Heart right ventricle (tissue), 16 donors: ENCODE data around the gene MIPEP. TPM values are rescaled to one million over a fixed set of nuclear protein-coding genes. Genes with fewer than 3 reads are reported as not detected.

Experiments used
- ATAC-seq, 8 donors: fragments of 200-7000 bp; cut with Tn5 transposase; one replicate each; pipeline ENCODE4 v1.9.1; 2020; ENCODE audit warnings: mild to moderate bottlenecking in 8 of 8, moderate library complexity in 8 of 8, moderate number of reproducible peaks in 1 of 8
- DNase-seq, 2 donors: peaks; one replicate each; pipeline ENCODE4 v3.0.0-alpha.2; 2020
- H3K27ac ChIP-seq, 10 donors: fragments of 200-600 bp; sonication (generic) in 2 of 10; one replicate each; pipeline versions ENCODE4 v1.5.0 to v1.8.0; 2020 to 2022; ENCODE audit warnings: mild to moderate bottlenecking in 3 of 10
- H3K27me3 ChIP-seq, 7 donors: fragments of 200-600 bp; one replicate each; pipeline ENCODE4 v1.8.0; 2021 to 2022; ENCODE audit warnings: mild to moderate bottlenecking in 2 of 7
- H3K36me3 ChIP-seq, 9 donors: fragments of 200-600 bp; sonication (generic) in 1 of 9; one replicate each; pipeline versions ENCODE4 v1.5.0 to v1.8.0; 2020 to 2022; ENCODE audit warnings: mild to moderate bottlenecking in 2 of 9
- H3K4me1 ChIP-seq, 9 donors: fragments of 200-600 bp; sonication (generic) in 1 of 9; one replicate each; pipeline versions ENCODE4 v1.5.0 to v1.8.0; 2020 to 2022; ENCODE audit warnings: mild to moderate bottlenecking in 4 of 9
- H3K4me3 ChIP-seq, 10 donors: fragments of 200-600 bp; sonication (generic) in 2 of 10; one replicate each; pipeline versions ENCODE4 v1.5.0 to v1.8.0; 2020 to 2022; ENCODE audit warnings: mild to moderate bottlenecking in 7 of 10, moderate library complexity in 2 of 10
- H3K9me3 ChIP-seq, 11 donors: fragments of 200-600 bp in 10 of 11; sonication (generic) in 2 of 11; one replicate each; pipeline versions ENCODE4 v1.5.0 to v1.8.0; 2013 to 2022; ENCODE audit warnings: mild to moderate bottlenecking in 2 of 11, control low read depth in 1 of 11, moderate library complexity in 1 of 11
- WGBS, 2 donors: extraction: QIAGEN DNeasy Blood & Tissue Kit; methylation state at CpG; one replicate each; pipeline ENCODE4 v1.1.7; 2013; ENCODE audit warnings: inconsistent platforms in 1 of 2; 5-methylcytosine and 5-hydroxymethylcytosine counted together
- intact Hi-C, 10 donors: fragments of 100-400 bp; cut with DNase I; formaldehyde crosslinking; loops; one replicate each; pipeline versions ENCODE4 v1.11.1 to v1.14.2; 2022
- polyA plus RNA-seq, 2 donors: library from polyadenylated mRNA; stranded (reverse); fragments of 200-250 nt; gene quantifications; one replicate each; pipeline ENCODE4 v1.2.3, GENCODE V29; 2013
- total RNA-seq, 10 donors: library from RNA; stranded (reverse); fragmentation: NEBNext Ultra II Directional in 3 of 10; extraction: Animal tissue kit (Norgen Biotek cat#: 25700) in 3 of 10; gene quantifications; one replicate each; pipeline versions ENCODE4 v1.2.1 to v1.2.4, GENCODE V29; 2021 to 2023
- TF ChIP-seq, protein P1 (sequence below), 9 donors: fragments of 200-600 bp; sonication (generic) in 2 of 9; IDR thresholded peaks; one replicate each; pipeline versions ENCODE4 v1.5.0 to v1.8.0; 2021 to 2022; ENCODE audit warnings: antibody characterized with exemption in 9 of 9, mild to moderate bottlenecking in 5 of 9, moderate library complexity in 1 of 9
- donor health status: Arrhythmogenic right ventricular cardiomyopathy.
- donor health status: ischemic (EF 13 %, LVEDD 7.1; RV severe dilation, severe dysfunction).
- donor health status: healthy with polysubstance abuse.
- donor health status: DM: no; HTN: yes; CAD: no.
- donor health status: DM: no; HTN: no; CAD: no.
- donor health status: ischemic (EF 25% LVEDD 6.9; RV normal size, moderate dysfunction).
- donor health status: ischemic (EF 25% LVEDD 5.7; RV mildly dilated, moderate dysfunction).
- donor health status: healthy.
- donor health status: DM: yes; HTN: yes; CAD: no.
- donor health status: Ischemic cardiomyopathy.
- donor health status: ischemic (EF 35%, LVEDD 5.7; RV mildly dilated, moderate dysfunction).
- donor health status: nonischemic (EF 11% LVEDD 7.7; RV severe dilation, severe dysfunction).
- donor health status: DM: yes; HTN: yes; CAD: no.
- donor health status: PGD.
- donor health status: ischemic (EF 29% LVEDD 5.4; RV normal size, mild dysfunction).
- donor health status: nonischemic (EF 23%, LVEDD 6.1; RV moderate dilation, normal function).

The MIPEP gene
- total and polyA plus RNA-seq, 12 donors = 23.4 to 83.4 (median 44.1) TPM

DNA sequence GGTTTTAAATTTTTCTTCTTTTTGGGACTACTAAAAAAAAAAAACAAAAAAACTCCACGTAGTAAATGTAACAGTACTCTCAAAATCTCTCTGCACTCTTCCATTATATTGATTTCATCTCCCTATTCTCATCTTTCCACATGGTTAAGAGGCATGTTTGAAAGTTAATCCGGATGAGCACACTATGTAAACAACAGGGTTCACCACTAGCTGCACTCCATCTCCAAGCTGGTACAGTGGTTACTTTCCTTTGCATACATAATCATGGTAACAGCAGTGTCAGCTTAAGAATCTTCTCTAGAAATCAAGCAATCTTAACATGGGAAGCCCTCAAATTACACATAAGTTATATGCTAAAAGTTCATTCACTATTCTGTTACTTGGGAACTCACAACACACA, 92.6 kb downstream of the MIPEP start:
- intact Hi-C loops = no loop called here
- H3K36me3 ChIP-seq = peaks cover 0 to 14% (median 0%) of the 10 kb centered on the region in 9 donors
- peaks cover 0 to 5% (median 0%) of the 10 kb centered on the region in 11 donors for H3K9me3 ChIP-seq
- TF ChIP-seq, protein P1, sequence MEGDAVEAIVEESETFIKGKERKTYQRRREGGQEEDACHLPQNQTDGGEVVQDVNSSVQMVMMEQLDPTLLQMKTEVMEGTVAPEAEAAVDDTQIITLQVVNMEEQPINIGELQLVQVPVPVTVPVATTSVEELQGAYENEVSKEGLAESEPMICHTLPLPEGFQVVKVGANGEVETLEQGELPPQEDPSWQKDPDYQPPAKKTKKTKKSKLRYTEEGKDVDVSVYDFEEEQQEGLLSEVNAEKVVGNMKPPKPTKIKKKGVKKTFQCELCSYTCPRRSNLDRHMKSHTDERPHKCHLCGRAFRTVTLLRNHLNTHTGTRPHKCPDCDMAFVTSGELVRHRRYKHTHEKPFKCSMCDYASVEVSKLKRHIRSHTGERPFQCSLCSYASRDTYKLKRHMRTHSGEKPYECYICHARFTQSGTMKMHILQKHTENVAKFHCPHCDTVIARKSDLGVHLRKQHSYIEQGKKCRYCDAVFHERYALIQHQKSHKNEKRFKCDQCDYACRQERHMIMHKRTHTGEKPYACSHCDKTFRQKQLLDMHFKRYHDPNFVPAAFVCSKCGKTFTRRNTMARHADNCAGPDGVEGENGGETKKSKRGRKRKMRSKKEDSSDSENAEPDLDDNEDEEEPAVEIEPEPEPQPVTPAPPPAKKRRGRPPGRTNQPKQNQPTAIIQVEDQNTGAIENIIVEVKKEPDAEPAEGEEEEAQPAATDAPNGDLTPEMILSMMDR (IDR thresholded peaks at IDR 0.05) = no peak
- 89 to 95% methylated on average over 2 of the region's 2 CpGs for WGBS, 2 donors
- H3K4me1 ChIP-seq = peaks cover 0 to 23% (median 6%) of the 10 kb centered on the region in 9 donors
- H3K4me3 ChIP-seq = no peak overlapping the region
- H3K27me3 ChIP-seq = no peaks in the 10 kb centered on the region
- DNase-seq = no peak
- no peak overlapping the region for H3K27ac ChIP-seq
- ATAC-seq = no peak

DNA sequence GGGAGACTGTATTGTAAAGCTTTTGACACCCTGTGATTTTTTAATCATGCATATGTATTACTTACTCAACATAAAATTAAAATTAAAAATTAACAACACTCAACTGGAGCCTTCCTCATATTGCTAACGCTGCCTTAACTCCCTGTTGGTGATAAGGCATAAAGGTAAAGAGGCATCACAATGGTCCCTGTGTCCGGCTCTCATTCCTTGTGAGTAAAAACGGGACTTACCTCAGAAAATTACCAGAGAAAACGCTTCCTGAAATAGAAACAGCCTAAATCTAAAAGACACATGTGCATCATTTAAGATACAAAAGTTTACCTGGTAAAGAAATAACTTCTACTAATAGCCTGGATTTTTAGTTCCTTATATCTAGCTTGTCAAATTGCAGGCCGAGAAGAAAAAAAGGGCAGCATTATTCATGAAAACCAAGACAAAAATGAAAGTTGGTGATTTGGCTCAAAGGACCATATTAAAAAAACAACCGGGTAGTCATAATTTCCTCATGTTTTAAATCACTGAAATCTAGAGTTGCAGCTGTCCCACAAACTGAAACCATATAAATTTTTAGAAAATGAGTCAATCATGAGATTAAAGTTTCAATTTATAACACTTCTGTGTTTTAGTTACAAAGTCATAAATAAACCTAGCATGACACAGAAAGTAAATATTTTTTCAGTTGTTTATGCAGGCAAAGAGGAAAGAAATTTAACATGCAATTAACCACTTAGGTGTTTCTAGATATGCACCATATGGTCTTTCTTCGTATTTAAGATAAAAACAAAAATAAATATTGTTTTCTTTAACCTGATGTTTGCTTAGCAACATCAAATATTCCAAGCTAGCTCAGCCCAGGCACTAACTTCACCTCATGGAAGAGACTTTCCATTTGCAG, 94.7 kb downstream of the MIPEP start:
- DNase-seq (no peak), ATAC-seq (no peak)
- Histone ChIP-seq H3K9me3 (peaks cover 0 to 10% (median 0%) of the 10 kb centered on the region in 11 donors), H3K4me3 (peak overlapping the region in 3 of 10 donors; percentile 2 to 31 (median 5)), H3K27me3 (no peaks in the 10 kb centered on the region), H3K4me1 (peaks cover 0 to 20% (median 7%) of the 10 kb centered on the region in 9 donors), H3K27ac (peak overlapping the region in 5 of 10 donors; percentile 9 to 47 (median 25)), H3K36me3 (peaks cover 0 to 14% (median 0%) of the 10 kb centered on the region in 9 donors)
- intact Hi-C loops = no loop called here
- 46 to 60% methylated on average over 7 of the region's 7 CpGs for WGBS, 2 donors
- TF ChIP-seq, protein P1 (IDR thresholded peaks at IDR 0.05) = no peak

DNA sequence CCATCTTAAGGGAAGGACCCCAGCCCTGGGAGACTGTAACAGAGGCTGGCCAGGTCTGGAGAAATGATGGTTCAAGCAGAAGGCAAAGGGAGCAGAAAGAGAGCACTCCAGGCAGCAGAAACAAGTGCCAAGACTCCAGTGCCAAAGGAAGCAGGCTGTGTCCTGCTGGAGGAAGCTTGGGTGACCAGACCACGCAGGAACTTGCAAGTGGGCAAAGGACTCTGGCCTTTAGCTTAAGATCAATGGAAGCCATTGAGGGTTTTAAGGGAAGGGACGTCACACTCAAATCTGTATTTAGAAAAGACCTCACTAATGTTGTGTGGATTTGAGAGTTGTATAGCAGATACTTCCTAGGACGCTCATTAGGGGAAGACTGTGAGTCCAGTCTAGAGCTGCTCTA, 95.5 kb downstream of the MIPEP start:
- no peak for DNase-seq
- no peak for ATAC-seq
- Histone ChIP-seq H3K27me3 (no peaks in the 10 kb centered on the region), H3K4me1 (peaks cover 0 to 20% (median 7%) of the 10 kb centered on the region in 9 donors), H3K9me3 (peaks cover 0 to 9% (median 0%) of the 10 kb centered on the region in 11 donors), H3K27ac (peak overlapping the region in 3 of 10 donors; percentile 9 to 38 (median 22)), H3K36me3 (peaks cover 0 to 8% (median 0%) of the 10 kb centered on the region in 9 donors), H3K4me3 (no peak overlapping the region)
- TF ChIP-seq, protein P1 (IDR thresholded peaks at IDR 0.05) = no peak
- intact Hi-C loops = no loop called here
- WGBS, 2 donors = 65 to 70% methylated on average over 3 of the region's 3 CpGs

DNA sequence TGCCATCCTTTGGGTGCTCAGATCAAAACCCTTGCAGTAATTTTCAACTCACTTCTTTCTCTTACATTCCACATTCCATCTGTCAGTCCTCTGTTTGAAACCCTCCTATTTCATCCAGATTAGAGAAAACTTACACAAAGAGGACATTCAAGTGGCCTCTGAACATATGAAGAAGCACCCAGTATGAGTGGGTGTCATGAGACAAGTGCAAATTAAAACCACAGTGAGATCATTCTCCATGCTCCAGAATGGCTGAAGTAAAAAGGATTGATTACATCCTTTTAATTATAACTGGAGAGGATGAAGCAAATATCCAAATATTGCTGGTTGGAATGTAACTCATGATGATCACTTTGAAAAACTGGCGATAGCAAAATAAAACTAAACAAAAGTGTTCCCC, 96.5 kb downstream of the MIPEP start:
- Histone ChIP-seq H3K27me3 (no peaks in the 10 kb centered on the region), H3K36me3 (peaks cover 0 to 7% (median 0%) of the 10 kb centered on the region in 9 donors), H3K4me3 (no peak overlapping the region), H3K4me1 (peaks cover 0 to 27% (median 7%) of the 10 kb centered on the region in 9 donors), H3K9me3 (peaks cover 0 to 5% (median 0%) of the 10 kb centered on the region in 11 donors), H3K27ac (no peak overlapping the region)
- 88 to 94% methylated on average over 1 of the region's 1 CpG for WGBS, 2 donors
- ATAC-seq (no peak), DNase-seq (no peak)
- intact Hi-C loops = no loop called here
- TF ChIP-seq, protein P1 (IDR thresholded peaks at IDR 0.05) = no peak
